ENCODE measurements around the gene TMEM144.
"Not testable (repeated sequence)": the region's sequence is repeated elsewhere in the genome, so short reads cannot be mapped to it uniquely, and the experiment has no call there.

The TMEM144 gene

DNA sequence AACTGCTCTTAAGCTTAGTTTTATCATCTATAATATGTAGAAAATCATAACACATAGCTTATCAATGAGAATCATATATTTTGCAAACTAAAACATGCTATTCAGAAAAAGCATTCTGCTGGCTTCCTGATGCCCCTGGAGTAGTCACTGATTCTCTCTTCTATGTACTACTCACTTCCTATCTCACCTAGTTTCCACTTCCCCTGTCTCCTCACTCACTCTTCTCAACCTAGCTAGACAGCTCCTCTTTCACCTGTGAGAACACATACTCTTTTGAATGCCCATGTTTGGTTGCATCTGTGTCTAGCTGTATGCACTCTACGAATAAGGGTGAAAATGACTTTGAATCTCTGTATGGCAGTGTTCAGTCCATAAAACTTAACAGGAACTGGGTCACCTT is 9.3 kb downstream of the TMEM144 start:
- Histone ChIP-seq H3K4me3 (ENCODE audit: low read length in 2 of 2) (no peak overlapping the region), H3K79me1 (ENCODE audit: low read depth, low read length) (no peaks in the 10 kb centered on the region), H2BK12ac (ENCODE audit: low read length) (no peak overlapping the region), H3K27ac (replicated peaks; ENCODE audit: low read length) (no peak overlapping the region), H2AK5ac (ENCODE audit: low read depth, low read length) (no peak overlapping the region), H3K4ac (ENCODE audit: low read length) (no peak overlapping the region), H3K4me2 (ENCODE audit: insufficient read depth, low read length, poor library complexity, severe bottlenecking) (no peak overlapping the region), H2BK15ac (ENCODE audit: low read length) (no peak overlapping the region), H3K23ac (ENCODE audit: low read depth, low read length, poor library complexity) (no peak overlapping the region), H2AFZ (ENCODE audit: low read length) (no peak overlapping the region), H3K18ac (ENCODE audit: low read length) (no peak overlapping the region), H4K91ac (ENCODE audit: low read depth, low read length, poor library complexity) (no peak overlapping the region), H3K4me1 (ENCODE audit: control insufficient read depth in 2 of 2, insufficient read depth in 1 of 2, low read depth in 1 of 2, low read length in 2 of 2) (no peaks in the 10 kb centered on the region), H2BK5ac (ENCODE audit: low read length) (no peak overlapping the region), H3K9me3 (replicated peaks in 1 of 2; ENCODE audit: control insufficient read depth in 2 of 2, insufficient read depth in 1 of 2, low read depth in 1 of 2, low read length in 2 of 2) (no peaks in the 10 kb centered on the region), H3K36me3 (replicated peaks in 1 of 2; ENCODE audit: control insufficient read depth in 2 of 2, insufficient read depth in 2 of 2, low read length in 2 of 2) (no peaks in the 10 kb centered on the region), H2BK120ac (ENCODE audit: low read depth, low read length) (no peak overlapping the region), H3K27me3 (ENCODE audit: control insufficient read depth in 3 of 3, insufficient read depth in 3 of 3, low read depth in 1 of 3, low read length in 3 of 3) (no peaks in the 10 kb centered on the region), H3K14ac (ENCODE audit: low read length) (no peak overlapping the region), H4K8ac (ENCODE audit: low read depth, low read length) (no peak overlapping the region), H3K9ac (ENCODE audit: low read depth, low read length, poor library complexity) (no peak overlapping the region)
- no peak for DNase-seq (ENCODE audit: low spot score)
- WGBS, 2 donors (ENCODE audit: extremely low coverage in 2 of 2, insufficient read length in 2 of 2, insufficient replicate concordance in 1 of 2), result no CpG with 5 or more reads among the region's 1 CpG

DNA sequence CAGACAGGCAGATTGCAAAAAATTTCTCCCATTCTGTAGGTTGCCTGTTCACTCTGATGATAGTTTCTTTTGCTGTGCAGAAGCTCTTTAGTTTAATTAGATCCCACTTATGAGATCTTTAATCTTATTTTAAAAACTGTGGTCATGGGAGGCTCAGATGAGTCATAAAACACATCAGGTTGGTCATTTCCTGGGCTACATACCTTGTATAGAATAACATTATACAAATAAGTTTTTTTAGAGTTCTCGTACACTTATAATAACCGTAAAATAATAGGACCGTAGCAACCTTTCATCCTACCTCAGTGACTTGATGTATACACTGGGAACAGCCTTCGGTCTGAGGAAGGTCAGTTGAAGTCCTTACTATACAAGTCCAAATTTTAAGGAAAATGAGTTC is 14.0 kb downstream of the TMEM144 start:
- not testable (repeated sequence) for H3K4me1 ChIP-seq (ENCODE audit: control insufficient read depth in 2 of 2, insufficient read depth in 1 of 2, low read depth in 1 of 2, low read length in 2 of 2); H3K79me1 ChIP-seq (ENCODE audit: low read depth, low read length); H3K27me3 ChIP-seq (ENCODE audit: control insufficient read depth in 3 of 3, insufficient read depth in 3 of 3, low read depth in 1 of 3, low read length in 3 of 3); H3K9me3 ChIP-seq (replicated peaks in 1 of 2; ENCODE audit: control insufficient read depth in 2 of 2, insufficient read depth in 1 of 2, low read depth in 1 of 2, low read length in 2 of 2); H2BK120ac ChIP-seq (ENCODE audit: low read depth, low read length); H3K4me2 ChIP-seq (ENCODE audit: insufficient read depth, low read length, poor library complexity, severe bottlenecking); H3K14ac ChIP-seq (ENCODE audit: low read length); H4K8ac ChIP-seq (ENCODE audit: low read depth, low read length); H3K27ac ChIP-seq (replicated peaks; ENCODE audit: low read length); H2BK5ac ChIP-seq (ENCODE audit: low read length); H2BK15ac ChIP-seq (ENCODE audit: low read length); H2AK5ac ChIP-seq (ENCODE audit: low read depth, low read length); H4K91ac ChIP-seq (ENCODE audit: low read depth, low read length, poor library complexity); H2BK12ac ChIP-seq (ENCODE audit: low read length); DNase-seq (ENCODE audit: low spot score); H3K9ac ChIP-seq (ENCODE audit: low read depth, low read length, poor library complexity); H3K4ac ChIP-seq (ENCODE audit: low read length); H3K18ac ChIP-seq (ENCODE audit: low read length); H3K4me3 ChIP-seq (ENCODE audit: low read length in 2 of 2); H3K36me3 ChIP-seq (replicated peaks in 1 of 2; ENCODE audit: control insufficient read depth in 2 of 2, insufficient read depth in 2 of 2, low read length in 2 of 2); H2AFZ ChIP-seq (ENCODE audit: low read length); H3K23ac ChIP-seq (ENCODE audit: low read depth, low read length, poor library complexity)
- WGBS, 2 donors (ENCODE audit: extremely low coverage in 2 of 2, insufficient read length in 2 of 2, insufficient replicate concordance in 1 of 2), result no CpG with 5 or more reads among the region's 4 CpGs

DNA sequence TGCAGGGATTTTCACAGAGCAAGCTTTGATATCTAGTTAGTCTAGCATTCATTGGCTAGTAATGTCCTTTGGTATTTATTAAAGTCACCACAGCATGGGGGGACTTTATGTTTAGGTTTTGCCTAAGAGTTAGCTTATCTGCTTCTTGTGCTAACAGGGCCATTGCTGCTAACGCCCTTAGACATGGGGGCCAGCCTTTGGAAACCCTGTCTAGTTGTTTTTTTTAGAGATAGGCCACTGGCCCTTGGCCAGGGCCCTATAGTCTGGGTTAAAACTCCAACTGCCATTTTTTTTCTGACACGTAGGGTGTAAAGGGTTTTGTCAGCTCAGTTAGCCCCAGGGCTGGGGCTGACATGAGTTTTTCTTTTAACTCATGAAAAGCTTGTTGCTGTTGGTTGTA is 14.7 kb downstream of the TMEM144 start:
- H2AK5ac ChIP-seq (ENCODE audit: low read depth, low read length); H3K4me2 ChIP-seq (ENCODE audit: insufficient read depth, low read length, poor library complexity, severe bottlenecking); H2BK5ac ChIP-seq (ENCODE audit: low read length); H3K18ac ChIP-seq (ENCODE audit: low read length); H3K9me3 ChIP-seq (replicated peaks in 1 of 2; ENCODE audit: control insufficient read depth in 2 of 2, insufficient read depth in 1 of 2, low read depth in 1 of 2, low read length in 2 of 2); H3K4me3 ChIP-seq (ENCODE audit: low read length in 2 of 2); H2BK12ac ChIP-seq (ENCODE audit: low read length); H3K36me3 ChIP-seq (replicated peaks in 1 of 2; ENCODE audit: control insufficient read depth in 2 of 2, insufficient read depth in 2 of 2, low read length in 2 of 2); H3K9ac ChIP-seq (ENCODE audit: low read depth, low read length, poor library complexity); H2BK120ac ChIP-seq (ENCODE audit: low read depth, low read length); H3K4me1 ChIP-seq (ENCODE audit: control insufficient read depth in 2 of 2, insufficient read depth in 1 of 2, low read depth in 1 of 2, low read length in 2 of 2); H3K27me3 ChIP-seq (ENCODE audit: control insufficient read depth in 3 of 3, insufficient read depth in 3 of 3, low read depth in 1 of 3, low read length in 3 of 3); DNase-seq (ENCODE audit: low spot score); H3K23ac ChIP-seq (ENCODE audit: low read depth, low read length, poor library complexity); H2AFZ ChIP-seq (ENCODE audit: low read length); H2BK15ac ChIP-seq (ENCODE audit: low read length); H4K8ac ChIP-seq (ENCODE audit: low read depth, low read length); H3K14ac ChIP-seq (ENCODE audit: low read length); H3K27ac ChIP-seq (replicated peaks; ENCODE audit: low read length); H4K91ac ChIP-seq (ENCODE audit: low read depth, low read length, poor library complexity); H3K4ac ChIP-seq (ENCODE audit: low read length); H3K79me1 ChIP-seq (ENCODE audit: low read depth, low read length): not testable (repeated sequence)
- WGBS, 2 donors (ENCODE audit: extremely low coverage in 2 of 2, insufficient read length in 2 of 2, insufficient replicate concordance in 1 of 2), result no CpG with 5 or more reads among the region's 2 CpGs

DNA sequence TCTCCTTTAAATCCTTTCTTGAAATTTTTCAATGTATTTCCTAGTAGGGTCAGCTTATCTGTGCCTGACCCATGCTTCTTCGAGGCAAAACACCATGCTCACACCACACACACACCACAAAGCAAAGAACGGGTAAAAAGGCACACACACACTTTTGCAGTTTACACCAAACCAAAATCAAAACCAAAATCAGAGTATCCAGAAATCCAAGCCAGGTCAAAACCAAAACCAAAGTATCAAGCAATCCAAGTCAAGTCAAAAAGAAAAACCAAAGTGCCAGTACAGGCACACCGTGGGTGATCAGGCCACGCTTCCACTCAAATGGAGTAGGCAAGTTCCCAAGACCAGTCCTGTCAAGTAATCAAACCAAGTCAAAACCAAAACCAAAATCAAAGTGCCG is 17.6 kb downstream of the TMEM144 start:
- not testable (repeated sequence) for H2AFZ ChIP-seq (ENCODE audit: low read length); H3K4ac ChIP-seq (ENCODE audit: low read length); H3K79me1 ChIP-seq (ENCODE audit: low read depth, low read length); H2AK5ac ChIP-seq (ENCODE audit: low read depth, low read length); H3K27me3 ChIP-seq (ENCODE audit: control insufficient read depth in 3 of 3, insufficient read depth in 3 of 3, low read depth in 1 of 3, low read length in 3 of 3); H3K9ac ChIP-seq (ENCODE audit: low read depth, low read length, poor library complexity); H3K27ac ChIP-seq (replicated peaks; ENCODE audit: low read length); H3K14ac ChIP-seq (ENCODE audit: low read length); H3K9me3 ChIP-seq (replicated peaks in 1 of 2; ENCODE audit: control insufficient read depth in 2 of 2, insufficient read depth in 1 of 2, low read depth in 1 of 2, low read length in 2 of 2); H4K8ac ChIP-seq (ENCODE audit: low read depth, low read length); H3K4me3 ChIP-seq (ENCODE audit: low read length in 2 of 2); H2BK120ac ChIP-seq (ENCODE audit: low read depth, low read length); H4K91ac ChIP-seq (ENCODE audit: low read depth, low read length, poor library complexity); DNase-seq (ENCODE audit: low spot score); H3K23ac ChIP-seq (ENCODE audit: low read depth, low read length, poor library complexity); H3K36me3 ChIP-seq (replicated peaks in 1 of 2; ENCODE audit: control insufficient read depth in 2 of 2, insufficient read depth in 2 of 2, low read length in 2 of 2); H3K4me2 ChIP-seq (ENCODE audit: insufficient read depth, low read length, poor library complexity, severe bottlenecking); H2BK12ac ChIP-seq (ENCODE audit: low read length); H3K4me1 ChIP-seq (ENCODE audit: control insufficient read depth in 2 of 2, insufficient read depth in 1 of 2, low read depth in 1 of 2, low read length in 2 of 2); H2BK15ac ChIP-seq (ENCODE audit: low read length); H2BK5ac ChIP-seq (ENCODE audit: low read length); H3K18ac ChIP-seq (ENCODE audit: low read length)
- WGBS, 2 donors (ENCODE audit: extremely low coverage in 2 of 2, insufficient read length in 2 of 2, insufficient replicate concordance in 1 of 2), result no CpG with 5 or more reads among the region's 5 CpGs

All from neuronal stem cell (in vitro differentiated cells).